Medulla oblongata (tissue), 1 donor: Measurements from ENCODE around the gene MSRB1.
"Not testable (repeated sequence)": the region's sequence is repeated elsewhere in the genome, so short reads cannot be mapped to it uniquely, and the experiment has no call there.

Experiments
- DNase-seq: peaks from one replicate; pipeline ENCODE4 v3.0.0-alpha.2; 2015; ENCODE audit errors: extremely low spot score

The MSRB1 gene

GRCh38 chr16:1962161-1963153 lies 19.5 kb upstream of the MSRB1 start:
- DNase-seq: not testable (repeated sequence)

GRCh38 chr16:1961651-1962067 lies 18.7 kb upstream of the MSRB1 start:
- DNase-seq: no peak

- no peak for DNase-seq
These were observed 17.9 kb upstream of the MSRB1 start for GRCh38 chr16:1960665-1961630.

- DNase-seq: peak; percentile 88
These were observed 16.5 kb upstream of the MSRB1 start, which contains the start of gene NDUFB10 for GRCh38 chr16:1959269-1960039. Gene NDUFB10, plus strand, starts transcription at chr16:1959538. Its CDS starts 87 bp downstream, at chr16:1959625.

- no peak for DNase-seq
These were observed 15.8 kb upstream of the MSRB1 start for GRCh38 chr16:1958715-1959268.

- DNase-seq: not testable (repeated sequence)
These were observed 15.1 kb upstream of the MSRB1 start for GRCh38 chr16:1958143-1958491.

GRCh38 chr16:1957434-1958142 lies 14.6 kb upstream of the MSRB1 start:
- not testable (repeated sequence) for DNase-seq

GRCh38 chr16:1953734-1954133 lies 10.7 kb upstream of the MSRB1 start:
- no peak for DNase-seq

- DNase-seq: no peak
These were observed 7.6 kb upstream of the MSRB1 start for GRCh38 chr16:1950559-1950958.

GRCh38 chr16:1950047-1950446 lies 7.0 kb upstream of the MSRB1 start:
- no peak for DNase-seq

- DNase-seq: no peak
These were observed 6.5 kb upstream of the MSRB1 start for GRCh38 chr16:1949507-1949906.

- DNase-seq: no peak
These were observed 4.3 kb upstream of the MSRB1 start for GRCh38 chr16:1947369-1947670.

GRCh38 chr16:1946495-1947368 lies 3.7 kb upstream of the MSRB1 start:
- DNase-seq: no peak

GRCh38 chr16:1945559-1946391 lies 2.8 kb upstream of the MSRB1 start:
- DNase-seq: no peak

GRCh38 chr16:1944612-1945199 lies 1.7 kb upstream of the MSRB1 start:
- DNase-seq: no peak

- no peak for DNase-seq
These were observed 771 bp downstream of the MSRB1 start for GRCh38 chr16:1942047-1942809.

- DNase-seq: no peak
These were observed 1.6 kb downstream of the MSRB1 start for GRCh38 chr16:1941162-1942046.
